DOHH2 (cell line): ENCODE measurements around the gene LSM5.

Source experiments
- H3F3A ChIP-seq: fragments of 200-600 bp; sonication (generic), shearing (Covaris generic); 2 replicates; pipeline ENCODE4 v1.6.0; 2016; ENCODE audit warnings: antibody characterized with exemption, mild to moderate bottlenecking; ENCODE audit not compliant: control insufficient read depth, insufficient read depth
- H3K27ac ChIP-seq: fragments of 200-600 bp; sonication (generic); 2 replicates; pipeline ENCODE4 v1.5.1; 2014; ENCODE audit warnings: low read depth, mild to moderate bottlenecking, low read length, moderate library complexity
- H3K27me3 ChIP-seq: fragments of 200-600 bp; sonication (generic); 2 replicates; pipeline ENCODE4 v1.6.1; 2014; ENCODE audit warnings: mild to moderate bottlenecking, low read length, mixed read lengths; ENCODE audit not compliant: control insufficient read depth
- H3K36me3 ChIP-seq: fragments of 200-600 bp; sonication (generic); 2 replicates; pipeline ENCODE4 v1.6.1; 2014; ENCODE audit warnings: mild to moderate bottlenecking, low read length, moderate library complexity, mixed read lengths; ENCODE audit not compliant: control insufficient read depth
- H3K4me1 ChIP-seq: fragments of 200-600 bp; sonication (generic); 2 replicates; pipeline ENCODE4 v1.6.1; 2014; ENCODE audit warnings: mild to moderate bottlenecking, low read length, mixed read lengths; ENCODE audit not compliant: control insufficient read depth
- H3K4me2 ChIP-seq: fragments of 200-600 bp; sonication (generic); 2 replicates; pipeline ENCODE4 v1.6.0; 2014; ENCODE audit warnings: mild to moderate bottlenecking, low read length, moderate library complexity
- H3K4me3 ChIP-seq: fragments of 200-600 bp; sonication (generic); 2 replicates; pipeline ENCODE4 v1.5.1; 2014; ENCODE audit warnings: mild to moderate bottlenecking, low read length, mixed read lengths
- H3K79me2 ChIP-seq: fragments of 200-600 bp; sonication (generic); 2 replicates; pipeline ENCODE4 v1.6.1; 2014; ENCODE audit warnings: mild to moderate bottlenecking, low read length, mixed read lengths; ENCODE audit not compliant: control insufficient read depth
- H3K9me2 ChIP-seq: fragments of 200-600 bp; sonication (generic); replicated peaks from 2 replicates; pipeline ENCODE4 v1.6.1; 2014; ENCODE audit warnings: mild to moderate bottlenecking, low read length, mixed read lengths; ENCODE audit not compliant: control insufficient read depth
- H3K9me3 ChIP-seq: fragments of 200-600 bp; sonication (generic); 2 replicates; pipeline ENCODE4 v1.6.1; 2014; ENCODE audit warnings: antibody characterized with exemption, low read length, mixed read lengths; ENCODE audit not compliant: control insufficient read depth, insufficient read depth
- H4K20me1 ChIP-seq: fragments of 200-600 bp; sonication (generic); 2 replicates; pipeline ENCODE4 v1.6.0; 2014; ENCODE audit warnings: low read depth, mild to moderate bottlenecking, antibody characterized with exemption, low read length, moderate library complexity; ENCODE audit not compliant: control insufficient read depth, insufficient read depth
- EZH2phosphoT487 ChIP-seq: fragments of 200-600 bp; sonication (generic); IDR thresholded peaks from 2 replicates; pipeline ENCODE4 v1.6.1; 2017; ENCODE audit warnings: borderline replicate concordance, mild to moderate bottlenecking, antibody characterized with exemption, low read length, moderate library complexity, mixed read lengths
- TF ChIP-seq, protein P1 (sequence below): fragments of 200-600 bp; sonication (generic); IDR thresholded peaks from one replicate; pipeline ENCODE4 v1.5.1; 2014; ENCODE audit warnings: antibody characterized with exemption, mild to moderate bottlenecking, low read depth, low read length; ENCODE audit not compliant: poor library complexity, severe bottlenecking

Gene LSM5

DNA sequence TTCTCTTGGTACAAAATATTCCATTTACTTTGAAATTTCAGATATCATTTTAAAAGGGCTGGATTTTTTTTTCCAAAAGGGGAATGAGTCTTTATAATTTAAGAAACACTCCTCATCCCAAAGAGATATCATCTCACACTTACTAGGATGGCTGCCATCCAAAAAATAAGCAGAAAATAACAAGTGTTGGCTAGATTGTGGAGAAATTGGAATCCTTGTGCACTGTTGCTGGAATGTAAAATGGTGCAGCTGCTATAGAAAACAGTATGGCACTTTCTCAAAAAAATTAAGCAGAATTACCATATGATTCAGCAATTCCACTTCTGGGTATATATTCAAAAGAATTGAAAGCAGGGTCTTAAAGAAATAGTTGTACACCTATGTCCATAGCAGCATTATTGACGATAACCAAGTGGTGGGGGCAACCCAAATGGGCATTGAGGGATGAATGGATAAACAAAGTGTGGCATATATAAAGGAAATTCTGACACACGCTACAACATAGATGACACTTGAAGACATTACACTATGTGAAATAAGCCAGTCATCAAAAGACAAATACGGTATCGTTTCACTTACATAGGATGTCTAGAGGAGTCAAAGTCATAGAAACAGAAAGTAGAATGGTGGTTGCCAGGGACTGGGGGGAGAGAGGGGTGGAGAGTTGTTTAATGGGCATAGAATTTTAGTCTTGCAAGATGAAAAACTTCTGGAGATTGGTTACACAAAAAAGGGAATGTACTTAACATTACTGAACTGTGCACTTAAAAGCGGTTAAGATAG is 53.8 kb downstream of the LSM5 start:
- H3K4me3 ChIP-seq = no peak overlapping the region
- TF ChIP-seq, protein P1, sequence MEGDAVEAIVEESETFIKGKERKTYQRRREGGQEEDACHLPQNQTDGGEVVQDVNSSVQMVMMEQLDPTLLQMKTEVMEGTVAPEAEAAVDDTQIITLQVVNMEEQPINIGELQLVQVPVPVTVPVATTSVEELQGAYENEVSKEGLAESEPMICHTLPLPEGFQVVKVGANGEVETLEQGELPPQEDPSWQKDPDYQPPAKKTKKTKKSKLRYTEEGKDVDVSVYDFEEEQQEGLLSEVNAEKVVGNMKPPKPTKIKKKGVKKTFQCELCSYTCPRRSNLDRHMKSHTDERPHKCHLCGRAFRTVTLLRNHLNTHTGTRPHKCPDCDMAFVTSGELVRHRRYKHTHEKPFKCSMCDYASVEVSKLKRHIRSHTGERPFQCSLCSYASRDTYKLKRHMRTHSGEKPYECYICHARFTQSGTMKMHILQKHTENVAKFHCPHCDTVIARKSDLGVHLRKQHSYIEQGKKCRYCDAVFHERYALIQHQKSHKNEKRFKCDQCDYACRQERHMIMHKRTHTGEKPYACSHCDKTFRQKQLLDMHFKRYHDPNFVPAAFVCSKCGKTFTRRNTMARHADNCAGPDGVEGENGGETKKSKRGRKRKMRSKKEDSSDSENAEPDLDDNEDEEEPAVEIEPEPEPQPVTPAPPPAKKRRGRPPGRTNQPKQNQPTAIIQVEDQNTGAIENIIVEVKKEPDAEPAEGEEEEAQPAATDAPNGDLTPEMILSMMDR = no peak
- TF ChIP-seq EZH2phosphoT487 = no peak
- no peaks in the 10 kb centered on the region for H3F3A ChIP-seq
- H3K4me2 ChIP-seq = no peak overlapping the region
- H3K27me3 ChIP-seq = no peaks in the 10 kb centered on the region
- no peaks in the 10 kb centered on the region for H3K9me3 ChIP-seq
- no peaks in the 10 kb centered on the region for H4K20me1 ChIP-seq
- H3K9me2 ChIP-seq = no peaks in the 10 kb centered on the region
- no peaks in the 10 kb centered on the region for H3K4me1 ChIP-seq
- no peaks in the 10 kb centered on the region for H3K79me2 ChIP-seq
- H3K27ac ChIP-seq = no peak overlapping the region
- no peaks in the 10 kb centered on the region for H3K36me3 ChIP-seq
